Fibroblast of the aortic adventitia (primary cell): ENCODE results near the gene SEC24C. TPM values are rescaled to one million over a fixed set of nuclear protein-coding genes. Genes with fewer than 3 reads are reported as not detected.

Experiments
- DNase-seq: peaks from one replicate; pipeline ENCODE4 v3.0.0-alpha.2; 2010; ENCODE audit warnings: low read depth
- H3K4me3 ChIP-seq: 2 replicates; pipeline ENCODE4 v1.5.1; 2011; ENCODE audit warnings: low read depth, mild to moderate bottlenecking, control low read depth, low read length, moderate library complexity
- small RNA-seq: library from RNA; depleted of rRNA; stranded (forward); fragments of <200 nt; gene quantifications from one replicate; pipeline ENCODE3, GENCODE V24; 2012
- total RNA-seq: library from RNA; depleted of rRNA; stranded (reverse); fragments of >200 nt; gene quantifications from 2 replicates; pipeline ENCODE4 v1.2.3, GENCODE V29; 2012; ENCODE audit warnings: low replicate concordance
- TF ChIP-seq, protein P1 (sequence below): IDR thresholded peaks from 2 replicates; pipeline ENCODE4 v1.5.1; 2011; ENCODE audit warnings: mild to moderate bottlenecking, low read length, control low read depth, inconsistent platforms; ENCODE audit not compliant: insufficient read depth

SEC24C gene
- total RNA-seq, 1 donor, result 45.2 TPM

DNA sequence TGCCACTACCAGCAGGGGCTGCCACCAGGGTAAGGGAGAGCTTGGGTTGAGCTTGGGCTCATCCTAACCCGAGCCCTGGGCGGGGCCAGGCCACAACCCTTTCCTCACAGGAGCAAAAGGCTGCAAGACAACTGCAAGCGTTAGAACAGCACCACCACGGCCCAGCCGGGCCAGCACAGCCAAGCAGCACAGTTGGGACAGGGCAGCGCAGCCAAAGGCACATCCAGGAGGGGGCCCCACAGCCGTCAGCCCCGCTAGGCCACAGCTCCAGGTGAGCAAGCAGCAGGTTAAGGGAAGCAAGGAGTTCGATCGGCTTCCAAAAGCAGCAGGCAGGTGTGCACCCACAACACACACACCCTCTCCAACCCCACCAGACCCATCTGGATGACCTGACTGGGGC is 74.2 kb downstream of the SEC24C start:
- no peak overlapping the region for H3K4me3 ChIP-seq
- no peak for DNase-seq
- TF ChIP-seq, protein P1, sequence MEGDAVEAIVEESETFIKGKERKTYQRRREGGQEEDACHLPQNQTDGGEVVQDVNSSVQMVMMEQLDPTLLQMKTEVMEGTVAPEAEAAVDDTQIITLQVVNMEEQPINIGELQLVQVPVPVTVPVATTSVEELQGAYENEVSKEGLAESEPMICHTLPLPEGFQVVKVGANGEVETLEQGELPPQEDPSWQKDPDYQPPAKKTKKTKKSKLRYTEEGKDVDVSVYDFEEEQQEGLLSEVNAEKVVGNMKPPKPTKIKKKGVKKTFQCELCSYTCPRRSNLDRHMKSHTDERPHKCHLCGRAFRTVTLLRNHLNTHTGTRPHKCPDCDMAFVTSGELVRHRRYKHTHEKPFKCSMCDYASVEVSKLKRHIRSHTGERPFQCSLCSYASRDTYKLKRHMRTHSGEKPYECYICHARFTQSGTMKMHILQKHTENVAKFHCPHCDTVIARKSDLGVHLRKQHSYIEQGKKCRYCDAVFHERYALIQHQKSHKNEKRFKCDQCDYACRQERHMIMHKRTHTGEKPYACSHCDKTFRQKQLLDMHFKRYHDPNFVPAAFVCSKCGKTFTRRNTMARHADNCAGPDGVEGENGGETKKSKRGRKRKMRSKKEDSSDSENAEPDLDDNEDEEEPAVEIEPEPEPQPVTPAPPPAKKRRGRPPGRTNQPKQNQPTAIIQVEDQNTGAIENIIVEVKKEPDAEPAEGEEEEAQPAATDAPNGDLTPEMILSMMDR, result no peak

DNA sequence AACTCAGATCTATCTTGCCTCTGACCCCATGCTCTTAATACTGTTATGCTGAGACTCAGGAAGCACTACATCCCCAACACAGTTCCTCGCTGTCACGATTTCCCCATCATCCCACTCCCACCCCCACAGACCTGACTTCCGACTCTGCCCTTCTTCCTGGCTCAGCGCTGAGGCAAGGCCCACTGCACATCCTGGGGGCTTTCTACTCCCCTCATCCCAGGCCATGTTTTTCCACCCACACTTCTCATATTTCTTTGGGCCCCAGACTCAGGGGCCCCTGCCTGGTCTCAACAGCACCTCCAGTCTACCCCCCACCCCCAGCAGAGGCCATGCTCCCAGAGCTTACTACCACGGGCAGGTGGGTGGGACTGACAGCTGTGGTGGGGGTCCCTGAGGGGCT is 74.9 kb downstream of the SEC24C start:
- no peak overlapping the region for H3K4me3 ChIP-seq
- TF ChIP-seq, protein P1, result no peak
- DNase-seq, result no peak

DNA sequence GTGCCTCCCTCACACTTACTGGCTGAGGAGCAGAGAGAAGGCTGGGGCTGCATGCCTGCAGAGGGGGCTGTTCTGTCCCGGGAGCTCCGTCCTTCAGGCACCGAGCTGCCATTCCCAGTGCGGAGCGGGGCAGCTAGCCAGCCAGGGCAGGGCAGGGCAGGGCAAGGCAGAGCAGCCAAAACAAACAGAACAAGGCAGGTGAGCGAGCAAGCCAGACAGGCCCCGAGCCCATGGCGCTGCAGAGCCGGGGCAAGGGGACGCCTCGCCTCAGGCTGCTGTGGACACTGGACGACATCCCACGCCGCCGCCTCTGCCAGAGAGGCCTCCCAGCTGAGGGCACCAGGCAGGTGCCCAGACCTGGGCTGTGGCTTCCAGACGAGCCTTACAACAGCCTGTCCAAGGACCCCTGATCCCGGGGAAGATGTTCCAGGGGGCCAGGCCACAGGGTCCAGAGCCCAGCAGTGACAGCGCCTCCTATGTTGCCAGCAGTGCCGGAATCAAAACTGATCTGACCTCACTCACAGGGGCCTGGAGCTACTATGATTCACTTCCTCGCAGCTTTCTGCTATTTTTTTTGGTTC is 75.4 kb downstream of the SEC24C start:
- no peak for DNase-seq
- TF ChIP-seq, protein P1, result no peak

More for the DNA sequence above, 75.4 kb downstream of the SEC24C start:
- no peak overlapping the region for H3K4me3 ChIP-seq

Small RNAs within 50 kb of the gene (small RNA-seq; reads per million reads assigned to genes)
- gene AC022400.4 (not detected), gene AC022400.9 (not detected), gene RNA5SP320 (not detected), gene ZSWIM8-AS1 (not detected)

Other genes with a start within 250 kb of the SEC24C start
- gene PPP3CB, start 248.3 kb upstream of the SEC24C start, total RNA-seq, result 45.5 and 49.2 TPM in 2 replicates
- 10.4 and 14.8 TPM in 2 replicates for gene USP54, start 153.0 kb upstream of the SEC24C start, total RNA-seq
- not detected in 2 replicates for gene MYOZ1, start 102.9 kb upstream of the SEC24C start, total RNA-seq
- not detected in 2 replicates for gene SYNPO2L, start 88.3 kb upstream of the SEC24C start, total RNA-seq
- gene AGAP5, start 46.3 kb upstream of the SEC24C start, total RNA-seq, result 2.9 and 4.3 TPM in 2 replicates
- gene CHCHD1, start 37.7 kb downstream of the SEC24C start, total RNA-seq, result 12.9 and 20.9 TPM in 2 replicates
- gene ZSWIM8, start 41.2 kb downstream of the SEC24C start, total RNA-seq, result 38.8 and 48.9 TPM in 2 replicates
- 14.7 and 19.5 TPM in 2 replicates for gene NDST2, start 67.2 kb downstream of the SEC24C start, total RNA-seq
- gene CAMK2G, start 130.2 kb downstream of the SEC24C start, total RNA-seq, result 25.8 and 31.2 TPM in 2 replicates
- 21.6 and 24.9 TPM in 2 replicates for gene PLAU, start 166.8 kb downstream of the SEC24C start, total RNA-seq